Osteocyte (in vitro differentiated cells): ENCODE results near the gene SLC7A8. TPM values are rescaled to one million over a fixed set of nuclear protein-coding genes. Genes with fewer than 3 reads are reported as not detected.

Source experiments
- DNase-seq: peaks from one replicate; pipeline ENCODE4 v3.0.0; 2021; ENCODE audit warnings: mixed read lengths; ENCODE audit not compliant: unreplicated experiment; ENCODE audit errors: extremely low spot score
- H3K27ac Mint-ChIP-seq: one replicate; pipeline ENCODE4 v1.8.0; 2021; ENCODE audit warnings: mild to moderate bottlenecking, mixed read lengths; ENCODE audit not compliant: unreplicated experiment
- H3K27me3 Mint-ChIP-seq: one replicate; pipeline ENCODE4 v1.8.0; 2021; ENCODE audit warnings: mixed read lengths; ENCODE audit not compliant: unreplicated experiment
- H3K36me3 Mint-ChIP-seq: one replicate; pipeline ENCODE4 v1.8.0; 2021; ENCODE audit warnings: mixed read lengths; ENCODE audit not compliant: unreplicated experiment
- H3K4me1 Mint-ChIP-seq: one replicate; pipeline ENCODE4 v1.8.0; 2021; ENCODE audit warnings: mixed read lengths; ENCODE audit not compliant: unreplicated experiment
- H3K4me3 Mint-ChIP-seq: one replicate; pipeline ENCODE4 v1.8.0; 2021; ENCODE audit warnings: mild to moderate bottlenecking, moderate library complexity, mixed read lengths; ENCODE audit not compliant: unreplicated experiment
- H3K9me3 Mint-ChIP-seq: one replicate; pipeline ENCODE4 v1.8.0; 2021; ENCODE audit warnings: mixed read lengths; ENCODE audit not compliant: unreplicated experiment
- total RNA-seq: library from RNA; stranded (reverse); gene quantifications from 2 replicates; pipeline ENCODE4 v1.2.1, GENCODE V29; 2021
- TF ChIP-seq, protein P1 (sequence below): fragments of 200-600 bp; sonication (generic); IDR thresholded peaks from 2 replicates; pipeline ENCODE4 v1.5.0; 2021; ENCODE audit warnings: antibody characterized with exemption, mild to moderate bottlenecking, moderate library complexity

Gene SLC7A8
- total RNA-seq, 1 donor from 2014 or later: 0.75 TPM

DNA sequence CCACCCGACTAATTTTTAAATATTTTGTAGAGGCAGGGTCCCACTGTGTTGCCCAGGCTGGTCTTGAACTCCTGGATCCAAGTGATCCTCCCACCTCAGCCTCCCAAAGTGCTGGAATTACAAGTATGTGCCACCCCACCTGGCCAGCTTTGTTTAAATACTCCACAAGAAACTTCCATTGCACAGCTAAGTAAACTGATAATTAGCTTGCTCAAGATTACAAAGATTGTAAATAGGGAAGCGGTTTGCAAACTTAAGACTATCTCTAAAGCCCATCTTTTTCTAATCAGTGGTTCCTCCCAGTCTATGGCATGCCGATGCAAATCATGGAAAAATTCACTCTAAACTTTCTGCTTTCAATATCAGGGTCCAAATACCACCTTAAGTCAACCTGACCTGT lies 9.7 kb downstream of the SLC7A8 start:
- peaks cover 65% of the 10 kb centered on the region for H3K27me3 Mint-ChIP-seq
- no peak for DNase-seq
- H3K4me1 Mint-ChIP-seq: no peaks in the 10 kb centered on the region
- peaks cover 3% of the 10 kb centered on the region for H3K36me3 Mint-ChIP-seq
- no peak overlapping the region for H3K4me3 Mint-ChIP-seq
- no peak overlapping the region for H3K27ac Mint-ChIP-seq
- TF ChIP-seq, protein P1, sequence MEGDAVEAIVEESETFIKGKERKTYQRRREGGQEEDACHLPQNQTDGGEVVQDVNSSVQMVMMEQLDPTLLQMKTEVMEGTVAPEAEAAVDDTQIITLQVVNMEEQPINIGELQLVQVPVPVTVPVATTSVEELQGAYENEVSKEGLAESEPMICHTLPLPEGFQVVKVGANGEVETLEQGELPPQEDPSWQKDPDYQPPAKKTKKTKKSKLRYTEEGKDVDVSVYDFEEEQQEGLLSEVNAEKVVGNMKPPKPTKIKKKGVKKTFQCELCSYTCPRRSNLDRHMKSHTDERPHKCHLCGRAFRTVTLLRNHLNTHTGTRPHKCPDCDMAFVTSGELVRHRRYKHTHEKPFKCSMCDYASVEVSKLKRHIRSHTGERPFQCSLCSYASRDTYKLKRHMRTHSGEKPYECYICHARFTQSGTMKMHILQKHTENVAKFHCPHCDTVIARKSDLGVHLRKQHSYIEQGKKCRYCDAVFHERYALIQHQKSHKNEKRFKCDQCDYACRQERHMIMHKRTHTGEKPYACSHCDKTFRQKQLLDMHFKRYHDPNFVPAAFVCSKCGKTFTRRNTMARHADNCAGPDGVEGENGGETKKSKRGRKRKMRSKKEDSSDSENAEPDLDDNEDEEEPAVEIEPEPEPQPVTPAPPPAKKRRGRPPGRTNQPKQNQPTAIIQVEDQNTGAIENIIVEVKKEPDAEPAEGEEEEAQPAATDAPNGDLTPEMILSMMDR: no peak
- H3K9me3 Mint-ChIP-seq: no peaks in the 10 kb centered on the region

DNA sequence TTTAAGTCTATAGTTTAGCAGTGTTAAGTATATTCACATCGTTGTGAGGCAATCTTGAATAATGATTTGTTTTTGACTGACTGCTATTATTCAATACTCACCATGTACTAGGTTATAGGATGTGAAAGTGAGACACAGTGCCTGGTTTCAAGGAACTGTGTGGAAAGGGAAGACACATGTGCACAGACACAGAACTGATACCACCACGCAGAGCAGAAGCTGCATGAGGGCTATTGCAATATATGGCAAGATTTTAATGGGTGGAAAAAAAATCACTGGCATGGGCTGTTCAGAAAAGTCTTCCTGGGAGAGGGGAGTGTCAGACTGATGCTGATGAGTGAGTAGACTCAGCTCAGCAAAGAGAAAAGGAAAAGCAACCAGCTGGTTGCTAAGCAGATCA lies 10.4 kb downstream of the SLC7A8 start:
- peaks cover 67% of the 10 kb centered on the region for H3K27me3 Mint-ChIP-seq
- H3K4me3 Mint-ChIP-seq: no peak overlapping the region
- DNase-seq: no peak
- TF ChIP-seq, protein P1: no peak
- H3K9me3 Mint-ChIP-seq: no peaks in the 10 kb centered on the region
- no peaks in the 10 kb centered on the region for H3K4me1 Mint-ChIP-seq
- H3K27ac Mint-ChIP-seq: no peak overlapping the region
- H3K36me3 Mint-ChIP-seq: peaks cover 3% of the 10 kb centered on the region

DNA sequence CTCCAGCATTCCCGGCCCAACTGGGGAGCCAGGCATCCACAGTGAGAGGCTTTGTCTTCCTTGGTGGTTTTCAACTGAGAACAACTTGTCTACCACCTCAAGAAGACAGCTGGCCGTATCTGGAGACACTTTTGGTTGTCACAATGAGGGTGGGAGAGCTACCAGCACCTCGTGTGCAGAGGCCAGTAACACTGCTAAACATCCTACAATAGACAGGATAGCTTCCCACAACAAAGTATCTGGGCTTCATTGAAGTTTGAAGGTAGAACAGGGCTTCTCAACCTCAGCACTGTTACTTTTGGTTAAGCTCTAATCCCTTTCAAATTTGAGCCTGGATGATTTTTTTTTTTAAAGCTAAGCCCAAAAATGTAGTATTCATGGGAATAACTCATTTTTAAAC lies 10.9 kb downstream of the SLC7A8 start:
- no peak overlapping the region for H3K4me3 Mint-ChIP-seq
- H3K27me3 Mint-ChIP-seq: peaks cover 67% of the 10 kb centered on the region
- H3K36me3 Mint-ChIP-seq: peaks cover 3% of the 10 kb centered on the region
- TF ChIP-seq, protein P1: no peak
- H3K9me3 Mint-ChIP-seq: no peaks in the 10 kb centered on the region
- no peak overlapping the region for H3K27ac Mint-ChIP-seq
- no peak for DNase-seq
- H3K4me1 Mint-ChIP-seq: no peaks in the 10 kb centered on the region

DNA sequence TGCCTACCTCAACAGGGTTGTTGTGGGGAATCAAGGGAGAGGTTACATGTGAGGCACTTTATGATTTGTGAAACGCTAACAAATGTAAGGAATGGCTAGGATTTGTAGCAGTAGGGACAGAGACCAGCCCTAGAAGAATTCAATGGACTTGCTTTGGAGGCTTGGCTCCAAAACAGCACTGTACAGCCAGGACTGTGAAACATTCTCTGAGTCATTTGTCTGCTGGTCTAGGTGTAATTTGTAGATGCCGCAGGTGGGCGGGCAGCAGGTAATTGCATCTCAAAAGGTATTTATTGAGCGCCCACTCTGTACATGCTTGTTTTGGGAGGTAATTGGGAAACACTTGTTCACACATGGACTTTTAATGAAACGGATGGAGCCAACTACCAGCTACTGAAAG lies 11.4 kb downstream of the SLC7A8 start:
- Mint-ChIP-seq H3K36me3 (peaks cover 3% of the 10 kb centered on the region), H3K27ac (no peak overlapping the region), H3K4me3 (no peak overlapping the region), H3K4me1 (no peaks in the 10 kb centered on the region), H3K27me3 (peaks cover 66% of the 10 kb centered on the region), H3K9me3 (no peaks in the 10 kb centered on the region)
- DNase-seq: no peak
- TF ChIP-seq, protein P1: no peak

DNA sequence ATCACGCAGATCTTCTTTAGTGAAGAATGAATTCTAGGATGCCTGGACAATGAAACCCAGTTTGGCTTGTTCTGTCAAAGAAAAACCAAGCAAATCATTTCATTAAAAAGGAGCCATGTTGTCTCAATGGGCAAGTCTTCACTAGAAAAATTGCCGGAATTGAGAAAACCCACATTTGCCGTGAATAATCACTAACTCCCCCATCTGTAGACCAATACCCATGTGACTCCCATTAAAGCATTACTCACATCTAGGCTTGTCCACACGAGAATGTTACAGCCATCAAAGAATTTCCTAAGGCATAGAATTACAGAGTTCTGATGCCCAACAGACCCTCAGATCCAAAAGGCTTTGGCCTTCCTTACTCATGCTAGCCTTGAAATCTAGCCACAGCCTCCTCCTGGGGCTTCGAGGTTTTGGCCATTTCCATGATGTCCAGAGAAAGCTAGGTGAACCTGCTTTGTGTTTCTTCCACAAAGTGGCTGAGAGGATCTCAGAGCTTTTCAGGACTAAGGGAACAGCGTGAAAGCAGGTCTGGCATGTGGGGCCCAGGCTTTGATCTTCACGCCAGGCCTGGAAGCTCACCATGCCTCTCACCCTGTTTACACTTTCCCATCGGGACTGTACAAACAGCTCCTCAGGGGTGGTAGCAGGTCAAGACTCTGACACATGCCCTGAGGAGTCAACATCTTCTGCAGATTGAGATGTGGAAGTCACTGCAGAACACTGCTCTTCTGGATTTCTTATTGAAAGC lies 12.1 kb downstream of the SLC7A8 start:
- H3K4me3 Mint-ChIP-seq: no peak overlapping the region
- H3K27me3 Mint-ChIP-seq: peaks cover 67% of the 10 kb centered on the region
- H3K36me3 Mint-ChIP-seq: peaks cover 3% of the 10 kb centered on the region
- TF ChIP-seq, protein P1: no peak
- H3K4me1 Mint-ChIP-seq: no peaks in the 10 kb centered on the region
- DNase-seq: no peak
- no peak overlapping the region for H3K27ac Mint-ChIP-seq
- no peaks in the 10 kb centered on the region for H3K9me3 Mint-ChIP-seq
